Urinary bladder (tissue), 4 donors: Measurements from ENCODE around the gene CHRNA10. TPM values are rescaled to one million over a fixed set of nuclear protein-coding genes. Genes with fewer than 3 reads are reported as not detected.
"Not testable (repeated sequence)": the region's sequence is repeated elsewhere in the genome, so short reads cannot be mapped to it uniquely, and the experiment has no call there.

Experiments used
- DNase-seq: peaks from one replicate; pipeline ENCODE4 v3.0.0-alpha.2; 2015; ENCODE audit errors: extremely low spot score
- H3K27ac ChIP-seq: one replicate; pipeline ENCODE4 v1.5.1; 2013; ENCODE audit warnings: low read depth, mild to moderate bottlenecking, moderate library complexity
- H3K36me3 ChIP-seq: one replicate; pipeline ENCODE4 v1.6.1; 2013; ENCODE audit warnings: mild to moderate bottlenecking, moderate library complexity; ENCODE audit not compliant: insufficient read depth
- H3K4me1 ChIP-seq: one replicate; pipeline ENCODE4 v1.6.1; 2013; ENCODE audit warnings: mild to moderate bottlenecking, moderate library complexity; ENCODE audit not compliant: insufficient read depth
- H3K4me3 ChIP-seq: one replicate; pipeline ENCODE4 v1.5.1; 2013; ENCODE audit warnings: low read depth, low read length
- WGBS: extraction: QIAGEN DNeasy Blood & Tissue Kit; methylation state at CpG from one replicate; pipeline ENCODE4 v1.1.7; 2013; 5-methylcytosine and 5-hydroxymethylcytosine counted together
- polyA plus RNA-seq: library from polyadenylated mRNA; stranded (reverse); fragments of 200-250 nt; gene quantifications from one replicate; pipeline ENCODE4 v1.2.3, GENCODE V29; 2013
- total RNA-seq: library from RNA; depleted of rRNA; stranded (reverse); fragments of >200 nt; gene quantifications from one replicate; pipeline ENCODE4 v1.2.3, GENCODE V29; 2014
- donor health status: healthy with polysubstance abuse.
- donor health status: healthy.

Gene CHRNA10
- total and polyA plus RNA-seq, 2 donors, result 0.48 to 0.68 TPM

DNA sequence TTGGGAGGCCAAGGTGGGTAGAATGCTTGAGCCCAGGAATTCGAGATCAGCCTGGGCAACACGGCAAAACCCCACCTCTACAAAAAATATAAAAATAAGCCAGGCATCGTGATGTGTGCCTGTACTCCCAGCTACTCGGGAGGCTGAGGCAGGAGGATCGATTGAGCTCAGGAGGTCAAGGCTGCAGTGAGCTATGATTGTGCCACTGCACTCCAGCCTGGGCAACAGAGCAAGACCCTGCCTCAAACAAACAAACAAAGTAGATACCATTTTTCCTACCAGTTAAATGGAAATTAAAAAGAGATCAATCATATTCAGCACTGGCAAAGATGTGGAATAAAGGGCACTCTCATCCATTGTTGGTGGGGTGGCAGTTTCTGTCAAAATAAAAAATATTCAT lies 13.9 kb downstream of the CHRNA10 start:
- H3K4me1 ChIP-seq, DNase-seq, H3K27ac ChIP-seq, H3K36me3 ChIP-seq, H3K4me3 ChIP-seq: not testable (repeated sequence)
- WGBS, result 87% methylated on average over 5 of the region's 5 CpGs

DNA sequence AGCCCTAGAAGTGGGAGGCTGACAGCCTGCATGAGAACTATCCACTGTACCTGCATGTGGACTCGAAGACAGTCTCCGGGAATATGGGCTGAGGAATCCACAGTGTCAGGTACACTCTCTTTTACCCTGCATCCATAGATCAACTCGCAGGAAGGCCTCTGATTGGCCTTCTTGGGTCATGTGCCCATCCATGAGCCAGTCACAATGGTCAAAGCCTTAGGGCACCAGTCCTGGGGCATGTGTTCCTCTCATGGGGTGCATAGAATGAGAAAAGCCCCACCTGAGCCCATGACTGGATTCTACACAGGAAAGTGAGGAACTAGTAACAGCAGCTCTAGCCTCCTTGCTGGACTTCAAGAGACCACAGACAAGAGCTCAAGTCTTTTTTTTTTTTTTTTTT lies 15.6 kb downstream of the CHRNA10 start:
- H3K27ac ChIP-seq, result no peak overlapping the region
- 95% methylated on average over 3 of the region's 3 CpGs for WGBS
- no peak for DNase-seq
- H3K4me3 ChIP-seq, result no peak overlapping the region
- no peaks in the 10 kb centered on the region for H3K4me1 ChIP-seq
- no peaks in the 10 kb centered on the region for H3K36me3 ChIP-seq

DNA sequence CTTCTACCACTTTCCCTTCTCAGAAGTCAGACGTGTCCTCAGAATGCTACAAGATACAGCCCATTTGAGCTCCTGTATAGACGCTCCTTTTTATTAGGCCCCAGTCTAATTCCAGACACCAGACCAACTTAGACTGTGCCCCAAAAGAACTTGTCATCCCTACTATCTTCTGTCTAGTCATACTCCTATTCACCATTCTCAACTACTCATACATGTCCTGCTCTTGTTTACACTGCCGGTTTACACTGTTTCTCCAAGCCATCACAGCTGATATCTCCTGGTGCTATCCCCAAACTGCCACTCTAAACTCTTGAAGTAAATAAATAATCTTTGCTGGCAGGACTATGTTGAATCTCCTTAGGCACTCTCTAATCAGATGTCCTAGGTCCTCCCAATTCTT lies 18.7 kb downstream of the CHRNA10 start:
- not testable (repeated sequence) for H3K36me3 ChIP-seq, H3K27ac ChIP-seq, H3K4me1 ChIP-seq, DNase-seq, H3K4me3 ChIP-seq
- 74% methylated on average over 2 of the region's 3 CpGs for WGBS

DNA sequence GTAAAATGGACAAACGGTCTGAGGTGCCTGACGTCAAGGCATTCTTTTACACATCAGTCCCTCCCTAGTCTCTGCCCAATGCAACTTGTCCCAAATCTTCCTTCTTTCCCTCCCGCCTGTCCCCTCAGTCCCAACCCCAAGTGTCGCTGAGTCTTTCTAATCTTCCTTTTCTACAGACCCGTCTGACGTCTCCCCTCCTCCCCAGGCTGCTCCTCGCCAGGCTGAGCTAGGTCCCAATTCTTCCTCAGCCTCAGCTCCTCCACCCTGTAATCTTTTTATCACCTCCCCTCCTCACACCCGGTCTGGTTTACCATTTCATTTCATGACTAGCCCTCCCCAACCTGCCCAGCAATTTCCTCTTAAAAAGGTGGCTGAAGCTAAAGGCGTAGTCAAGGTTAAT lies 21.8 kb downstream of the CHRNA10 start:
- H3K27ac ChIP-seq, H3K4me3 ChIP-seq, DNase-seq, H3K36me3 ChIP-seq, H3K4me1 ChIP-seq: not testable (repeated sequence)
- WGBS, result 27% methylated on average over 9 of the region's 9 CpGs

DNA sequence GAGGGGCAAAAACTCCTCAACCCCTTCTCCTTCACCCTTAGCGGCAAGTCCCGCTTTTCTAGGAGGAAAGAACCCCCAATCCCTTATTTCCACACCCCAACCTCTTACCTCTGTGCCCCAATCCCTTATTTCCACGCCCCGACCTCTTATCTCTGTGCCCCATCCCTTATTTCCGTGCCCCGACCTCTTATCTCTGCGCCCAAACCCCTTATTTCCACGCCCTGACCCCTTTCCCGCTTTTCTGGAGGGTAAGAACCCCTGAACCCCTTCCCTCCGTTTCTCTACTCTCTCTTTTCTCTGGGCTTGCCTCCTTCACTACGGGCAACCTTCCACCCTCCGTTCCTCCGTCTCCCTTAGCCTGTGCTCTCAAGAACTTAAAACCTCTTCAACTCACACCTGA lies 22.3 kb downstream of the CHRNA10 start:
- not testable (repeated sequence) for DNase-seq, H3K4me3 ChIP-seq, H3K4me1 ChIP-seq, H3K27ac ChIP-seq, H3K36me3 ChIP-seq
- 73% methylated on average over 13 of the region's 13 CpGs for WGBS

DNA sequence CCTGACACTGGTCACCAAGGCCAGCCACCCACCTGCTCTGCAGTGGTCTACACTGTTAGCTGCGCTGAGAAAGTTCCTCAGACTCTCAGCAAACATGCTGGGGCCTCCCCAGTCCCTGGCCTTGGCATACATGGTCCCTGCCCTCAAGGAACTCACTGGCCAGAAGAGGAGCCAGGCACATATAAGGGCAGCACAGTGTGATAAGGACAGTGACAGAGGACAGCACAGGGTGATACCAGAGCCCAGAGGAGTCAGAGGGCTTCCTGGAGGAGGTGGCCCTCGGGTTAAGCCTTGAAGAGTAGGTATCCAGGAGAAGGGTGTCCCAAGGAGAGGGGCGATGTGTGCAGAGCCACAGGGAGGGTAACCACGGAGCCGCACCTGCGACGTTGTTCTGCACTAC lies 25.6 kb downstream of the CHRNA10 start:
- DNase-seq, result no peak
- H3K27ac ChIP-seq, result no peak overlapping the region
- 91% methylated on average over 7 of the region's 7 CpGs for WGBS
- H3K4me3 ChIP-seq, result no peak overlapping the region
- no peaks in the 10 kb centered on the region for H3K4me1 ChIP-seq
- no peaks in the 10 kb centered on the region for H3K36me3 ChIP-seq

DNA sequence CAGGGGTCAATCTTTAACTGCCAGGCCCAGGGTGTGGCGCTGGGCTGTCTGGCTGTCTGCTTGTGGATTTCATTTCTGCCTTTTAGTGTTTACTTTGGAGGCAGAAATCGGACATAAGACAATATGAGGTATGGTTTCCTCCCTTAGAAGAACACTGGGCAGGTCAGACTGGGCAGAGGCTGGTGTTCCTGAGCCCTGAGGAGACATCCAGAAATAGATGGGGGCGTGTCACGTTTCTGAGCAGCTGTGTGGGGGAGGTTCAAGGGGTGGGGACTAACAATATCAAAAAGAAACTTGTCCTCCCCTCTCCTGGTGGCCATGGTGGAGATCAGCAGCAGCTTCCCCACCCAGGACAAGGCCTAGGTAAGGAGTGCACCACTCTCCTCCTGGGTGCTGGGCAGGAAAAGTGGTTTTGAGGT lies 26.4 kb downstream of the CHRNA10 start, which contains the start of gene ART1:
Gene ART1 (plus strand): TSS at position 312 of the 419 bp plus-strand sequence. CDS start 14,086 bp downstream, outside the sequence.
- no peak for DNase-seq
- H3K27ac ChIP-seq, result no peak within 1 kb of the TSS
- H3K4me3 ChIP-seq, result no peak within 1 kb of the TSS
- H3K4me1 ChIP-seq, result no peaks in the 10 kb centered on the region
- WGBS, result 78% methylated on average over 4 of the region's 4 CpGs
- H3K36me3 ChIP-seq, result no peaks in the 10 kb centered on the region

DNA sequence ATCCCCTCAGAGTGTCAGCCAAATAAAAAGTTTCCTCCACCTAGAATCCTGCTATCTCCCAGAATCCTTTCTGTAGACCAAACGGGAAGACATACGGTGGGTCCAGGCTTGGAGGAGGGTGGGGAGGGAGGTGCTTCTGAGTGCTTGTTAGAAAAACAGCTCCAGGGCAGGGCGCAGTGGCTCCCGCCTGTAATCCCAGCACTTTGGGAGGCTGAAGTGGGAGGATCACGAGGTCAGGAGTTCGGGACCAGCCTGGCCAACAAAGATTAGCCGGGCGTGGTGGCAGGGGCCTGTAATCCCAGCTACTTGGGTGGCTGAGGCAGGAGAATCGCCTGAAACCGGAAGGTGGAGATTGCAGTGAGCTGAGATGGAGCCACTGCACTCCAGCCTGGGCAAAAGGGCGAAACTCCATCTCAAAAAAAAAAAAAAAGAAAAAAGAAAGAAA lies 28.1 kb downstream of the CHRNA10 start:
- H3K4me1 ChIP-seq, DNase-seq, H3K27ac ChIP-seq, H3K36me3 ChIP-seq, H3K4me3 ChIP-seq: not testable (repeated sequence)
- WGBS, result 31% methylated on average over 11 of the region's 11 CpGs

DNA sequence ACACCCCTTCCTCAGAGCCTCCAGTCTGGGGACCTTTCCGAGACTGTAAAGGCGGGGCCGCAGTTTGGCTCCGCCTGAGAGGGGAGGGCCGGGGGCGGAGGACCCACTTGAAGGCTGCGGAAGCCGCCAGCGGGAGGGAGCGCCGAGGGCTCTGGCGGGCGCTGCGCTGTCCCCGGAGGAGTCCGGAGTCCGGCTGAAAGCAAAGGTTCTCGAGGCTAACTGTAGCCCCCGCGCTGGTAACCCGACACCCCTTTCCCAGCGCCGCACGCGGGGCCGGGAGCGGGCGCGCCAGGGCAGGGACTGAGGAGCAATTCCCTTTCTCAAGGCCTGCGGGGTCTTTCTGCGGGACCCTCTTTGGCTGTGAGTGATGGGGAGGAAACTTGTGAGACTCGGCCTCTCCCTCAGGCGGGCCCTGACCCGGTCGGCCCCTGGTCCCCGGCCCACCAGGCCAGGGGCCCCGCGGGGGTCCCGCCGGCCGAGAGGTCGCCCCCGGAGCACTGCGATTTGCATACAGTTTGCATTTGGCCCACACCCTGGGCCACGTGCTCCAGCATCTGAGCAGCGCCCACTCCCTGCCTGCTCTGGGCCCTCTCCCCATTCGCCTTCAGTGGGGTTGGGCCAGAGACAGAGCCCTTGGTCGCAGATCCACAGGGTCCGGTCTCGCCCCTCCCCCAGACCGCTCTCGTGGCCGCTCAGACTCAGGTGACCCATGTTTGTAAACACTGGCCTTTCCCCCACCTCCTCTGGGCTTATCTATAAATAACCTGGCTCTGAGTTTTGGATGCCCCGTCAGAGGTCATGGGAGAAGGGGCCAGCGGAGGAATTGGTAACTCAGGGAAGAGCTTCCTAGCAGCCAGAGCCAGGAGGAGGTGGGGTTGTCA lies 28.9 kb downstream of the CHRNA10 start:
- no peak for DNase-seq
- peak overlapping the region; percentile 11 for H3K27ac ChIP-seq
- under 1% methylated on average over 55 of the region's 55 CpGs for WGBS

DNA sequence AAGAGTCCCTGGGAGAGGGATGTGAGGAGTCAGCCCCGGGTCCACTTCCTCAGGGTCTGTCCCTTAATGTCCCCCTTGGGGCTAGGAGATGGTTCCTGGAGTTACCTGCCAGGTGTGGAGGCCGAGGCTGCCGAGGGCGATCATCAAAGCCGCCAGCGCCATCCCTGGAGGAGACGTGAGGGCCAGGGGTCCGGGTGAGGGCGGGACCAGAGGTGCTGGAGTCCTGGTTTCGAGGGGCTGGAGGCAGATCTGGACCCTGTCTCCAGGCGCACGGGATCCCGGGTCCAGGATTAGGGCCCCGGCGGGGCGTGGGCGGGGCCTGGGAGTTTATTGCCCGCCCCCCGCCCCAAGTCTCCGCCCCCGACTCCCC lies 29.5 kb downstream of the CHRNA10 start, which contains the start of gene ART5:
Gene ART5 (minus strand): TSS at position 292 of the 370 bp plus-strand sequence. CDS start 130 bp downstream, at position 162.
- H3K27ac ChIP-seq, result peak within 1 kb of the TSS; percentile 11
- H3K36me3 ChIP-seq, result no peaks in the 10 kb centered on the region
- peak within 1 kb of the TSS; percentile 42 for H3K4me3 ChIP-seq
- H3K4me1 ChIP-seq, result no peaks in the 10 kb centered on the region
- WGBS, result 9% methylated on average over 21 of the region's 21 CpGs
- no peak for DNase-seq

More for the DNA sequence above, 28.9 kb downstream of the CHRNA10 start:
- no peaks in the 10 kb centered on the region for H3K36me3 ChIP-seq
- peak overlapping the region; percentile 42 for H3K4me3 ChIP-seq
- H3K4me1 ChIP-seq, result no peaks in the 10 kb centered on the region

DNA sequence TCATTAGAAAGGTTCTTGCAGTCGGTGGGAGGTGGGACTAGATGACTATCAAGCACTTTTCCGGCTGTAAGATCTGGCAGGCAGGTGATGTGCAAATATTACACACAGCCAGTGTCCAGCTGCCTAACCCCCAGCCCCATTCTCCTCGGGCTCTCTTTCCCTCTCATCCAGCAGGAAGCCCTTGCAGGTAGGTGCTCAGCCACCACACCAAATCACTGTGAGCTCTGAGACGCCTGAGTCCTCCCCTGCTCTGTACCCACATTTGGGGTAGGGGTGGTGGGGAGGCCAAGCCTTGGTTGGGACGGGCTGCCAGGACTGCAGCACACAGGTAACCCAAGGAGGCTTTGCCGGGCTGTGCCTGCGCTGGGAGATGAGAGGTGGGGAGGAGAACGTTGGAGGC lies 30.0 kb downstream of the CHRNA10 start:
- WGBS, result 57% methylated on average over 8 of the region's 8 CpGs
- H3K4me1 ChIP-seq, result no peaks in the 10 kb centered on the region
- H3K27ac ChIP-seq, result no peak overlapping the region
- H3K4me3 ChIP-seq, result no peak overlapping the region
- no peak for DNase-seq
- no peaks in the 10 kb centered on the region for H3K36me3 ChIP-seq

DNA sequence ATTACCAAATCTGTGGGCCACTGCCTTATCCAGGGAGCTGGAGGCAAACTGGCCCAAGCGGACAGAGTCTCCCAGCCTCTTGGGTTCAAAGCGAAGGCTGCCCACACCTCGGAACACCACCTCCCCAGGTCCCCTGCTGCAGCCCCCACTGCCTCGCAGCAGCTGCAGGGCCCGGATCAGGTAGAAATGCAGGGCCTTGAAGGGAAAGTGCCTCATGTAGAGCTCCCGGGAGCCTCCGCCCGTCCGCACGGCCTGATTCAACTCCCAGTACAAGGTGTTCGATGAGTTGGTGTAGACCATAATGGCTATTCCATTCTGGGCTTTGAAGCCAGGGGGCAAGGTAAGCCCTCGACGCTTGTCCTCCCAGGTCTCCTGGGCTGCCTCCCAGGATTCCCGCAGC lies 31.3 kb downstream of the CHRNA10 start:
- H3K4me1 ChIP-seq, result no peaks in the 10 kb centered on the region
- H3K36me3 ChIP-seq, result no peaks in the 10 kb centered on the region
- no peak overlapping the region for H3K27ac ChIP-seq
- H3K4me3 ChIP-seq, result no peak overlapping the region
- DNase-seq, result no peak
- WGBS, result 95% methylated on average over 14 of the region's 14 CpGs

DNA sequence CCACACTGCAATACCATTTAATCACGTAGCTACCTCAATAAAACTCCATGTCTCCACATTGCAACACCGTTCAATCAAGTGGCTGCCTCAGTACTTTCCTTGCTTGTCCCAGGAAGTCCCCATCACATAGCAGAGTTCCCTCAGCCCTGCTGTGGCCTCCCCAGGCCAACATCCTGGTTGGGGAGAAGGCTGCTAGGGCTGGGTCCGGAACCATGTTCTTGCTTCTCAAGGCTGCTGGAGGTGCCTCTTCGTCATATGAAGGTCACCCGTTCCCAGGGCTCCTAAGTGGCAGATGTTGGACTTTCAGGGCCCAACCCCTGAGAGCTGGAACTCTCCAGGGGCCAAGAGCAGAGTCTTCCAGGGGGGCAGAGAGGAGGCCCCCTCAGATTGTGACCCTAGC lies 32.7 kb downstream of the CHRNA10 start:
- 85% methylated on average over 5 of the region's 5 CpGs for WGBS
- DNase-seq, result no peak
- no peaks in the 10 kb centered on the region for H3K36me3 ChIP-seq
- no peaks in the 10 kb centered on the region for H3K4me1 ChIP-seq
- no peak overlapping the region for H3K27ac ChIP-seq
- no peak overlapping the region for H3K4me3 ChIP-seq

DNA sequence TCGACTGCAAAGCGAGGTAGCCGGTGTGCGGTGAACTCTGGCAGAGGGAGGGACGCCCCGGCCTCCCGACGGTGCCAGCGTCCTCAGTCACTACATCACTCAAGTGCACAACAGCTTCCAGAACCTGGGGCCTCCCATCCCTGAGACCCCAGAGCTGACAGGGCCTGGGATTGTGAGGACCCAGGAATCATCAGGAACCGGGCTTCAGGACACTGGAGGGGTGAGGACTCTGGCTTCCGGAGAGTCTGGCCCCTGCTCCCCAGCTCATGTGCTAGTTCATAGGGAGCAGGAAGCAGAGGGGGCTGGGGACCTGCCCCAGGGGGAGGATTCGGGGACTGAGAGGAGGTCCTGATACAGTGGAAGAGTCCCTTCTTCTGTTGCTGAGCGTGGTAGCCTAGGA lies 34.0 kb downstream of the CHRNA10 start:
- no peak for DNase-seq
- Histone ChIP-seq H3K27ac (no peak overlapping the region), H3K36me3 (no peaks in the 10 kb centered on the region), H3K4me1 (no peaks in the 10 kb centered on the region), H3K4me3 (no peak overlapping the region)
- 75% methylated on average over 13 of the region's 13 CpGs for WGBS
